ENCODE measurements around the gene HS6ST1. TPM values are rescaled to one million over a fixed set of nuclear protein-coding genes. Genes with fewer than 3 reads are reported as not detected.

Gene HS6ST1
- total RNA-seq, 4 donors from 2014 or later, result 11.2 to 32.2 (median 14.7) TPM

DNA sequence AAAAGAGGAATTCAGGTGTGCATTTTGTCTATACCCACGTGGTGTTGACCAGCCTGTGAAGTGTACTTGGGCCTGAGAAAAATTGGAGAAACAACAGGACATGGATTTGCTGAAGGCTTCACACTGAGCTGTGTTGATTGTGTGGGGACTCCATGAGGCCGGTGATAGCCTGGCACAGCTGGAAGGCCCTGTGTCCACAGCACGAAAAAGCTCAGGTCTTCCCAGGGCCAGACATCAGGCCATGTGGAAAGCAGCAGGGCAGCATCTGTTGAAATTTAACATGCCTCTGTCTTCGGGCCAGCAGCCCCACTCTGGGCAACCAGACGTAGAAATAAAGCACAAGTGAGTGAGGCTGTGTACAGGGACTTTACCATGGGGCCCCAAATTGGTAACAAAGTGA is 84.1 kb downstream of the HS6ST1 start:
- TF ChIP-seq, protein P1, sequence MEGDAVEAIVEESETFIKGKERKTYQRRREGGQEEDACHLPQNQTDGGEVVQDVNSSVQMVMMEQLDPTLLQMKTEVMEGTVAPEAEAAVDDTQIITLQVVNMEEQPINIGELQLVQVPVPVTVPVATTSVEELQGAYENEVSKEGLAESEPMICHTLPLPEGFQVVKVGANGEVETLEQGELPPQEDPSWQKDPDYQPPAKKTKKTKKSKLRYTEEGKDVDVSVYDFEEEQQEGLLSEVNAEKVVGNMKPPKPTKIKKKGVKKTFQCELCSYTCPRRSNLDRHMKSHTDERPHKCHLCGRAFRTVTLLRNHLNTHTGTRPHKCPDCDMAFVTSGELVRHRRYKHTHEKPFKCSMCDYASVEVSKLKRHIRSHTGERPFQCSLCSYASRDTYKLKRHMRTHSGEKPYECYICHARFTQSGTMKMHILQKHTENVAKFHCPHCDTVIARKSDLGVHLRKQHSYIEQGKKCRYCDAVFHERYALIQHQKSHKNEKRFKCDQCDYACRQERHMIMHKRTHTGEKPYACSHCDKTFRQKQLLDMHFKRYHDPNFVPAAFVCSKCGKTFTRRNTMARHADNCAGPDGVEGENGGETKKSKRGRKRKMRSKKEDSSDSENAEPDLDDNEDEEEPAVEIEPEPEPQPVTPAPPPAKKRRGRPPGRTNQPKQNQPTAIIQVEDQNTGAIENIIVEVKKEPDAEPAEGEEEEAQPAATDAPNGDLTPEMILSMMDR (IDR thresholded peaks at IDR 0.05; ENCODE audit: low read depth), result no peak

DNA sequence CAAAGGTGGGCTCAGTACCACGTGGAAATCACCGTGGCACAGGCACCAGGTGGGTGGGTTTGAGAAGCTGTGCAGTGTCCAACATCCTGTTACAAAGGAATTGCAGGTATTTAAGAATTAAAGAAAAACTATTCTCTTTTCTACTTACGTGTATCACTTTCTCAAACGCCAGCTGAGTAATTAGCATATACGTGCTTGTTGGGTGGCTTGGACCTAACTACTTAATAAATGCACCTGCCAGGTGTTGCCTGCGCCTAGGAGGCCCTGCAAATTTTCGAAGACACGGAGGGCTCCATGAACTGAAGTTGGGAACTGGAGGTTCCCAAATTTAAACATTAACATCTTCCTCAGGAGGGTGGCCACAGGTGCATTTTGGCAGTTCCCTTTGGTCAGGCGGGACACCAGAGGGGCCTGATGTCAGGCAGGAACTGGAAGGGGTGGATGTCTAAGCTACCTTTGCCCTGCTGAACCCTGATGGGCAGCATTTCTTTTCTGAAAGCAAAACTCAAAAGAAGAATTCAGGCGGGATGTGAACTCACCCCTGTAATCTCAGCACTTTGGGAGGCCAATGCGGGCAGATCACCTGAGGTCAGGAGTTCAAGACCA is 84.8 kb downstream of the HS6ST1 start:
- TF ChIP-seq, protein P1 (IDR thresholded peaks at IDR 0.05; ENCODE audit: low read depth), result no peak

DNA sequence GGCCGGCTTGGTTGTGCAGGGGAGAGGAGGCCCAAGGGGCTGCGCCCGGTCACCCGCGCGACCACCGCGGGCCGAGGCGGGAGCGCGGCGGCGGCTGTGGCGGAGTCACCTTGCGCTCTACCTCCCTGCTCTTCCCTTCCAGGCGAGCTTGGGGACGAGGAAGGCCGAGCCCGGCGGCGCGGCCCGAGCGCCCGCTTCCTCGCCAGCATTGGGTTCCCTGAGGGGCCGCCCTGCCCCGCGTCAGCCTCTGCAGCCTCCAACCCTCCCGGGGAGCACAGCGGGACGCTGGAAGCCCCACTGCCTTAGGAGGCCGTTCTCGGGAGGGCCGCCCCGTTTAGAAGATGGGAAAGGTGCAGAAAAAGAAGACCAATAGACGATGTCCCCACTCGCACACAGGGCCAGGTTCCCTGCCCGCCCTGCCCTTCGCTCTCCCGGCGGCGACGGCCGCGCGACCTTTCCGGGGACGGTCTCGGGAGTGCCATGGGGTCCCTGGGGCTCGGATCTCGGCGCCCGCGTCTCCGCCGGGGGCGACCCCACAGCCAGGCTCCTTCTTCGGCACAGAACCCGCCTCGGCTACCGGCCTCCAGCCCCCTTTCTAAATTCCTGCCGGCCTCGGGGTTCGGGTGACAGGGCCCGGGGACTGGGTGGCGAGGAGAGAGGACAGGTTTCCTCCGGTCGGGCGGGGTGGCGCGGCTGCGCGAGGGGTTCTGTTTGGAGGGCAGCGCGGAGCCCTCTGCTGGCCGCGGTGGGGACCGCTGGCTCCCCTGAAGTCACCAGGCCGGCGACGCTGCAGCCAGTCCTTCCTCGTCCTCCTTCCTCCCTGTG is 85.5 kb downstream of the HS6ST1 start:
- TF ChIP-seq, protein P1 (IDR thresholded peaks at IDR 0.05; ENCODE audit: low read depth), result no peak

DNA sequence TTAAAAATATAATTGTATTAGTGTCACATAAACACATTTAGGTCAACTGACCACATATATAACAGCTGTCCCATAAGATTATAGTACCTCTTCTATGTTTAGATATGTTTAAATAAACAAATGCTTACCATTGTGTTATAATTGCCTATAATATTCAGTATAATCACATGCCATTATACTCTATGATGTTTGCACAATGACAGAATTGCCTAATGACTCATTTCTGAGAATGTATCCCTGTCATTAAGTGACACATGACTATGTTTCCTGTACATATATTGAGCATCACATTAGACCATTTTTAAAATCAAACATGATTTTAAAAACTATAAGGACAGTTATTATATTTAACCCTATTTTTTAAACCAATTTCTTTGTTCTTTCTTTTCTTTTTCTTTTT is 89.8 kb downstream of the HS6ST1 start:
- TF ChIP-seq, protein P1 (IDR thresholded peaks at IDR 0.05; ENCODE audit: low read depth), result no peak

DNA sequence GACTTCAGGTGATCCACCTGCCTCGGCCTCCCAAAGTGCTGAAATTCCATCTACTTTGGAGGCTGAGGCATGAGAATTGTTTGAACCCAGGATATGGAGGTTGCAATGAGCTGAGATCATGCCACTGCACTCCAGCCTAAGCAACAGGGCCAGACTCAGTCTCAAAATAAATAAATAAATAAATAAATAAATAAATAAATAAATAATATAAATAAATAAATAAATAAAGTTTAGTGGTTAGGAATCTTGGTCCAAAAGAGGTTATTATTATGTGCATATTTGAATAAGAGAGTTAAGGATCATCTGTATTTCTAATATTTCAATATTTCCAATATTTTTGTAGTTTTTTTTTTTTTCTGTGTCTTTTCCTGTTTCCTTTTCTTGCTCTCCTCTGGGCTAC is 90.8 kb downstream of the HS6ST1 start:
- TF ChIP-seq, protein P1 (IDR thresholded peaks at IDR 0.05; ENCODE audit: low read depth), result no peak

DNA sequence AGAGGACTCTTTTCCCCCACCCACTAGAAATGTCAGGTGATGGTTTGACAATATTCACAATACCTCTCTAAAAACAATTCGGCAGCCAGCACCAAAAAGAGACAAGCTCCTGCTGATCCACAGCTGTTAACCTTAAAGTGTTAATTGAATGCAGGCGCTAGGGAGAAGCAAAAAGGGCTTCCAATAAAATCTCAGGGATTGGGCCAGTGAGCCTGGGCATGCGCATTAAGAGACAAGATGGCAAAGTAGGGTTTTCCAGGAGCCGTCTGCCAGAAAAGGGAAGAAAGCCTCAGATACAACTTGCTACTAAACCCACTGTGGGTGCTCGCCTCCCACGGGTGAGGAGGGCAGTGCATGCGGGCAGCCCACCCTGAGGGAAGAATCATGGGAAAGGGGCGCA is 98.8 kb downstream of the HS6ST1 start:
- TF ChIP-seq, protein P1 (IDR thresholded peaks at IDR 0.05; ENCODE audit: low read depth), result no peak

DNA sequence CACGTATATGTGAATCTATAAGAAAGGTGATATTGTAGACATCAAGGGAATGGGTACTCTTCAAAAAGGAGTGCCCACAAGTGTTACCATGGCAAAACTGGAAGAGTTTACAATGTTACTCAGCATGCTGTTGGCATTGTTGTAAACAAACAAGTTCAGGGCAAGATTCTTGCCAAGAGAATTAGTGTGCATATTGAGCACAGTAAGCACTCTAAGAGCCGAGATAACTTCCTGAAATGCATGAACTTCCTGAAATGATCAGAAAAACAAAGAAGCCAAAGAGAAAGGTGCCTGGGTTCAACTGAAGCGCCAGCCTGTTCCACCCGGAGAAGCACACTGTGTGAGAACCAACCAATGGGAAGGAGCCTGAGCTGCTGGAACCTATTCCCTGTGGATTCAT is 101.0 kb downstream of the HS6ST1 start:
- TF ChIP-seq, protein P1 (IDR thresholded peaks at IDR 0.05; ENCODE audit: low read depth), result no peak
